Activated CD8-positive, alpha-beta memory T cell treated with anti-CD3 and anti-CD28 coated beads, Interleukin-2, amount 50 U/mL, for 4 hours (primary cell): ENCODE measurements around the gene CASP8.

ENCODE experiments used
- DNase-seq: peaks from one replicate; pipeline ENCODE4 v3.0.0-alpha.2; 2020

The CASP8 gene

DNA sequence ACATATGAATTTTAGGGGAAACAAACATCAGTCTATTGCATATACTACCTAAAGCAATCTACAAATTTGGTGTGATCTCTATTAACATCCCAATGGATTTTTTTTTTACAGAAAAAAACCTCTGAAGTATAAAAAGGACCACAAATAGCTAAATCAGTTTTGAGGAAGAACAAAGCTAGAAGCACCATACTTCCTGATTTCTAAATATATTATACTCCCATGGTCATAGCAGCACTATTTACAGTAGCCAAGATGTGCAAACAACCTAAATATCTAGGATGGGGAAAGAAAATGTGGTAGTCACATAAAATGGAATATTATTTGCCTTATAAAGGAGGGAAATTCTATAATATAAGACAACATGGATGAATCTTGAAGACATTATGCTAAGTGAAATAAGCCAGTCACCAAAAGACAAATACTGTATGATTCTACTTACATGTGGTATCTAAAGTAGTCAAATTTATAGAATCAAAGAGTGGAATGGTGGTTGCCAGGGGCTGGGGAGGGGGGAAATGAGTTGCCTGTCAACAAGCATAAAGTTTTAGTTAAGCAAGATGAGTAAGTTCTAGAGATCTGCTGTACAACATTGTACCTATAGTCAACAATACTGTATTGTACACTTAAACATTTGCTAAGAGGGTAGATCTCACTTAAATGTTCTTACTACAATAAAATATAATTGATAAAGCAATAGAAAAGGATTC, 17.6 kb upstream of the CASP8 start:
- DNase-seq = no peak

DNA sequence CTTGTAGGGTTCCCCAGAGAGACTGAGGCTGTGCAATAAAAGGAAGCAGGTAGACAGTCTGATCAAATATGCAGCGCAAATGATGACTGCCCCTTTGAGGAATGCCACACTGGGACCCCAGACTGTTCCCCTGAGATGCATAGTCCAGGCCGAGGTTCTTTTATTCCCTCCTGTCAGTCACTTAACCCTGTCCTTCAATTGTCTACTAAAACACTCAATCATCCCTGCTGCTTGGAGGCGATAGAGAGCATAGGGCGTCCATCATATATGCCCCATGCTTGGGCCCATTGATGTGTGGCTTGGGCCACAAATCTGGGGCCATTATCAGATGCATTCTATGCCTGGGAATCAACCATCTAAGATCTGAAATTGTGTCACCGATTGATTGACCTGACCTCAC, 15.5 kb upstream of the CASP8 start:
- no peak for DNase-seq

DNA sequence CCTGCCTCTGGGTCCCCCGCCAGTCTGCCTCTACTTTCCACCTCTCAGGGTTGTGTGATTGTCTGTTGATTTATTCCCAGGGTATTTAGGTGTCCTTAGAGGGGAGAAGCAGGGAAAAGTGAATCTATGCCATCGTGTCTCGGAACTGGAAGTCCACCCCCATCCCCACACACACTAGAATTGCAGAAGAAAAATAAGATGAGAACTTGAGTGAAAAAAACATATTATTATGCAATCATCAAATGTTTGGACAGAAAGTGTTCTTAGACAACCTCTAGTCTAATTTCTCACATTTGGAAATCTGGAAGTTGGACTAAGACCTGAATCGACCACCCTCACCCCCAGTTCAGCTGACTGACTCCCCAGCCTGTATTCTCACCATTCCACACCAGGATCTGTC, 14.1 kb upstream of the CASP8 start:
- no peak for DNase-seq

GRCh38 chr2:201248288-201248844, 12.0 kb upstream of the CASP8 start:
- no peak for DNase-seq

GRCh38 chr2:201249889-201250288, 10.4 kb upstream of the CASP8 start:
- DNase-seq = no peak

- no peak for DNase-seq
Measured at GRCh38 chr2:201250741-201251140, 9.6 kb upstream of the CASP8 start.

DNA sequence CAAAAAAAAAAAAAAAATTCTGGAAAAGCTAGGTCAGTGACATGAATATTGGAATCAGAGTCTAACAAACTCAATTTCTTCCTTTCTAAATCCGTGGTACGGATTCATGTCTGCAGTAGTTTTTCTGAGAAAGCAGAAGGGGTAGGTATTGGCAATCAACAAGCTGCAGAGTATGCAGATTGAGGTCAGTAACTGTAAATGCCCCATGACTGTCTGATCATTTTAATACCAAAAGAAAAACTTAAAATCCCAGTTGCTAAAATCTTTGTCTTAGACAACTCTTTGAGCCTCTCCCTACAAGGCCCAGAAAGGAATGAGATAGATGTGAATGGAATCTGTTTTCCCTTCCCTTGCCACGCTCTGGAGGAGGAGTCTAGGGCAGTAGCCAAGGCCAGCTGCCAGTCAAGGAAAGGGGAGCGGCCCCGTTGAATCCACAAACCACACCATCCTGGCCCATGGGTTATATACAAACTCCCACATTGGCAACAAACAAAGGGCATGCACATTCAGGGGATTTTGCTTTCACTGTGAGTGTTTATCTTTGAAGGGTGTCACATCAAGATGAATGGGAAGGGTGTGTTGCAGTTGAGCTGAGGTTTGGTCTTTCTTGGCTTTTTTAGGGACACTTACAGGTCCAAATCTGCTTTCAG, 6.1 kb upstream of the CASP8 start:
- DNase-seq = no peak

- DNase-seq = no peak
Measured at GRCh38 chr2:201255408-201256033, 4.8 kb upstream of the CASP8 start.

GRCh38 chr2:201256082-201256481, 4.3 kb upstream of the CASP8 start:
- no peak for DNase-seq

- DNase-seq = no peak
Measured at GRCh38 chr2:201257381-201257955, 2.9 kb upstream of the CASP8 start.

DNA sequence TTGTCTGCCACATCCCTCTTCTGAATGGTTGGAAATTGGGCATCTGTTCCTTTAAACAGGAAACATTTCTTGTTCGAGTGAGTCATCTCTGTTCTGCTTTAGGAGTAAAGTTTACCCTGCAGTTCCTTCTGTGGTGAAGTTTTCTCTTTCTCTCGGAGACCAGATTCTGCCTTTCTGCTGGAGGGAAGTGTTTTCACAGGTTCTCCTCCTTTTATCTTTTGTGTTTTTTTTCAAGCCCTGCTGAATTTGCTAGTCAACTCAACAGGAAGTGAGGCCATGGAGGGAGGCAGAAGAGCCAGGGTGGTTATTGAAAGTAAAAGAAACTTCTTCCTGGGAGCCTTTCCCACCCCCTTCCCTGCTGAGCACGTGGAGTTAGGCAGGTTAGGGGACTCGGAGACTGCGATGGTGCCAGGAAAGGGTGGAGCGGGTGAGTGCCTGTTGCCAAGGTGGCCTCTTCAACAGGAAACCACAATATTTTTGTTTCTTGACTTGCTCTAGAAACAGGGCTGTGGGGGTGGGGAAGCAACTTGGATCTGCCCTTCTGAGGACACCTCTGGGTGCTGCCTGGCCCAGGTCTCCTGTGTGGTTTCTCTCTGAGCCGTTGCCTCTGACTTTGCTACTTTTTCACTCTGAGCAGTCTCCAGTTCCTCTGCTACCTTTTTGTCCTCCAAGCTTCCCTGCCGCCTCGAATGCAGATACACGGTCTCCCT, 2.2 kb upstream of the CASP8 start:
- peak; percentile 80 for DNase-seq

DNA sequence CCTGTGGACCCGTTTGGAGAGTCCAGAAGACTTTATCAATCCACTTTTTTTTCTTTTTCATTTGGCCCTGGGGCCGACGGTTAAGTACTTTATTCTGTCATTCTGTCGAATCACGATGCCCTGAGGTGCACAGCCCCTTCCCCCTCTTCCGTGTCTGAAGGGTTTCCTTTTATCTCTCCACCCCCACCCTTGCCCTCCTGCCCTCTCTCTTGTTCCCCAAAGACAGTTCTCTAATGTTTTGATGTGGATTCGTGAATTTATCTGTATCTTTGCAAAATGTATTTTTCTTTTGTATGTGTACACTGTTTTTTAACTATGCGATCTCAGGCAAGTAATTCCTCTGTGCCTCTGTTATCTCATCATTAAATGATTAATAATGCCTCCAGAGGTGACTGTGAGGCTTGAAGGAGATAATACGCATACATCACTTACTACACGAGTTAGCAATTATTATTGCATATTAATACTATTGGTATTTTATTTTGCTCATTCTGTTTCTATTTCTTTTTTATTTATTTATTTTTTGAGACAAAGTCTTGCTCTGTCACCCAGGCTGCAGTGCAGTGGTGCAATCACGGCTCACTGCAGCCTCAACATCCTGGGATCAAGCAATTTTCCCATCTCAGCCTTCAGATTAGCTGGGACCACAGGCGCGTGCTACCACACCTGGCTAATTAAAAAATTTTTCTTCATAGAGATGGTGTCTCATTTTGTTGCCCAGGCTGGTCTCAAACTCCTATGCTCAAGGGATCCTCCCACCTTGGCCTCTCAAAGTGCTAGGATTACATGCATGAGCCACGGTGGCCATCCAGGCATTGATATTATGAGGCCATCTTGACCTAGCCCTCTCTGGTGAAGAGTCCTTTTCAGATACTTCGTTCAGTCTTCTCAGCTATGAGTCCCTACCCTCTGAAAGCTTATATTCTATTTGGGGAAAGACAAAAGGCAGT, 1.4 kb upstream of the CASP8 start:
- DNase-seq = no peak

GRCh38 chr2:201261471-201261870, 1.1 kb downstream of the CASP8 start:
- peak; percentile 38 for DNase-seq

DNA sequence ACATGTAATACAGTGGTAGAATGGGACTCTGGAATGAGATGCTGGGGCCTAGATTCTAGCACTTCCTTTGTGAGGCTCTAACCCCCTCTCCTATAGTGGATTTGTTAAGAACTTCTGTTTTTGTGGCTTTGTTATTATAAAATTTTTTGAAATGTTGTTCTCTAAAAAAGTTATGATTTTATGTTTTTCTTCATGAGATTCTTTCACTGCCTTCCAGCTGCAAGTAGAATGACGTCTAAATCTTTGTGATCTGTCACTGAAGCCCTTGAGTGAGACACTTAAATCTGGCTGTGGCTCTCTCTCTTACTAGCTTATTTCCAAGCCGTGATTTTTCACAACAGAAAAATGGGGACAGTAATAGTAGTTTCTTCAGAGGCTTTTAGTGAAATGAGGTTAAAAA, 1.6 kb downstream of the CASP8 start:
- no peak for DNase-seq

- DNase-seq = no peak
Measured at GRCh38 chr2:201262718-201263117, 2.4 kb downstream of the CASP8 start.

DNA sequence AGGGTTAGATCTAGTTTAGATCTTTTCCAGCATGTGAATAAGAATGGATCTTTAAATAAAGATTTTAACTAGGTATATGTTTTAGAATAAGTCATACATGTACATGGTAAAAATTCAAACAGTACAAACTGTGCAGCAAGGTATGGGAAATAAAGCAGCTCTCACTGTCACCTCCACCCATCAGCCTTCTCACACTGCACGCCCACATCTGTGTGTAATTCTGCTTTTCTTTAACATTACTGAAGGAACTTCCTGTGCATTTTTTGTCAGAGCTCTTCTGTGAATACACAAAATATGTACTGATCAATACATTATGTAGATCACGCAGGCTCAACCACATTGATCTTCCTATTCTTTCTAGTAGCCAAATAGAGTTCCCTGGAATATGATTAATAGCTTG, 3.4 kb downstream of the CASP8 start:
- DNase-seq = no peak

- DNase-seq = no peak
Measured at GRCh38 chr2:201264472-201265173, 4.3 kb downstream of the CASP8 start.

GRCh38 chr2:201266629-201267028, 6.3 kb downstream of the CASP8 start:
- no peak for DNase-seq

DNA sequence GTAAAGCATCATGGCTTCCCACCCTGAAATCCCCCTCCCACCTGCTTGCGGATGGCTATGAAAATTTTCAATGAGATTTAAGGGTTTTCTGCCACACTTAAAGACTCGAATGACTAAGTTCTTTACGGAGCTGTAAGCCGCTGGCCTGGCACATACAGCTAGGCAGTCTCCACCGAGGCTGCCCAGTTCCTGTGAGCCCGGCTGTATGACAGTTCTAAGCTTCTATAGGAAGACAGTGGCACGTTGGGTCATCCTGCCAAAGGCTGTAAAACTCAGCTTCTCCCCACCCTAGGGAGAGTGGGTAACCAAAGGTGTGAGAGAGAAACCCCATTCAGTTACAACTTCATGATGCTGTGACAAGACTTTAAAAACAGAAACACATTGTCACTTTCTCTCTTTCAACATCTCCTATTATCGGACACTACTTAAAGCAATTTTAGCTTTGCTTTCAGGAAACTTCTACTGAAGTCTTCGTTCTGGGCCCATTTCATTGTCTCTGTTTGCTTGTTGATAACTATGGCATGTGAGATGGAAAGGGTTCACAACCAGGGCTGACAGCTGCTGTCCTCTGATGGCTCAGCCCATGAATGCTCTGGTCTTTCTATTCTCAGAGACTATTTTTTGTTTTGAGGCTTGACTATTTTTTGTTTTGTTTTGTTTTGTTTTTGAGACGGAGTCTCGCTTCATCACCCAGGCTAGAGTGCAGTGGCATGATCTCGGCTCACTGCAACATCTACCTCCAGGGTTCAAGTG, 7.1 kb downstream of the CASP8 start:
- DNase-seq = no peak

DNA sequence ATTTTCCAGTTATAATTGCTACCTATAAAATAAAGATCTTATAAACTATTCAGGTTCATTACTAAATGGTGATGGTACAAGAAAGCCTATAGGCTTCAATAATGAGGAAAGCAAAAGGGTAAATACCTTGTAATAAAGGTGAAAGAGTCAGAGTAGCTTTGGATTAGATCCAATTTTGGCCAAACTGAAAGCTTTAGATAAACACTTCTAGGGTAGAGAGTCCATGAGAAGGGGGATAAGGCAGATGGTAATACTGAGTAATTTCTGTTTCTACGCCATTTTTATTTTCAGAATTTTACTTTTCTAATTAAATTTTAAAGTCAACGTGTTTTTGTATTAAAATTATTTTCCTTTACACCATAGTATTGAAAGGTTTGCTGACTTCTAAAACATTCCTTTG, 9.4 kb downstream of the CASP8 start:
- DNase-seq = no peak
